Prostate gland (tissue), 2 donors: ENCODE measurements around the gene ENTPD1. TPM values are rescaled to one million over a fixed set of nuclear protein-coding genes. Genes with fewer than 3 reads are reported as not detected.
"Not testable (repeated sequence)": the region's sequence is repeated elsewhere in the genome, so short reads cannot be mapped to it uniquely, and the experiment has no call there.

Experiments used
- DNase-seq: peaks from one replicate; pipeline ENCODE4 v3.0.0-alpha.2; 2019; ENCODE audit warnings: low spot score
- H3K27ac ChIP-seq, 2 donors: fragments of 200-600 bp; sonication (generic); 2 replicates each; pipeline ENCODE4 v1.5.1; 2017 to 2019
- H3K27me3 ChIP-seq: fragments of 200-600 bp; sonication (generic); replicated peaks from 2 replicates; pipeline ENCODE4 v1.5.1; 2019; ENCODE audit not compliant: insufficient read depth
- H3K36me3 ChIP-seq, 2 donors: fragments of 200-600 bp; sonication (generic); 1 replicate in 1 of 2; 2 replicates in 1 of 2; pipeline versions ENCODE4 v1.5.1 to v1.8.1; 2017 to 2019
- H3K4me1 ChIP-seq: fragments of 200-600 bp; sonication (generic); replicated peaks from 2 replicates; pipeline ENCODE4 v1.5.1; 2019
- H3K4me3 ChIP-seq, 2 donors: fragments of 200-600 bp; sonication (generic); 2 replicates each; pipeline ENCODE4 v1.5.1; 2017 to 2019
- H3K9me3 ChIP-seq: fragments of 200-600 bp; sonication (generic); 2 replicates; pipeline ENCODE4 v1.5.1; 2017
- POLR2A ChIP-seq: fragments of 450-650 bp; IDR thresholded peaks from one replicate; pipeline ENCODE4 v1.6.1; 2016; ENCODE audit warnings: antibody characterized with exemption, mild to moderate bottlenecking
- POLR2AphosphoS5 ChIP-seq: sonication (generic); formaldehyde crosslinking; IDR thresholded peaks from one replicate; pipeline ENCODE4 v1.6.1; 2017; ENCODE audit warnings: antibody characterized with exemption
- WGBS: methylation state at CpG from one replicate; pipeline ENCODE4 v1.1.5; 2018; 5-methylcytosine and 5-hydroxymethylcytosine counted together
- intact Hi-C: fragments of 100-400 bp; cut with DNase I; formaldehyde crosslinking; loops from one replicate; pipeline ENCODE4 v1.14.2; 2022
- total RNA-seq, 2 donors: library from RNA; depleted of rRNA; stranded (reverse); fragments of >200 nt; gene quantifications; one replicate each; pipeline ENCODE4 v1.1.0, GENCODE V29; 2016
- TF ChIP-seq, protein P1 (sequence below), 4 experiments: fragments of 200-600 bp in 2 of 4; fragments of 450-650 bp in 2 of 4; sonication (generic) in 2 of 4; IDR thresholded peaks; 1 replicate in 3 of 4; 2 replicates in 1 of 4; pipeline ENCODE4 v1.5.1; 2016 to 2019; ENCODE audit warnings: antibody characterized with exemption in 4 of 4, mild to moderate bottlenecking in 2 of 4, moderate library complexity in 2 of 4

The ENTPD1 gene
- total RNA-seq, 2 donors from 2014 or later = 7.0 to 9.3 TPM

DNA sequence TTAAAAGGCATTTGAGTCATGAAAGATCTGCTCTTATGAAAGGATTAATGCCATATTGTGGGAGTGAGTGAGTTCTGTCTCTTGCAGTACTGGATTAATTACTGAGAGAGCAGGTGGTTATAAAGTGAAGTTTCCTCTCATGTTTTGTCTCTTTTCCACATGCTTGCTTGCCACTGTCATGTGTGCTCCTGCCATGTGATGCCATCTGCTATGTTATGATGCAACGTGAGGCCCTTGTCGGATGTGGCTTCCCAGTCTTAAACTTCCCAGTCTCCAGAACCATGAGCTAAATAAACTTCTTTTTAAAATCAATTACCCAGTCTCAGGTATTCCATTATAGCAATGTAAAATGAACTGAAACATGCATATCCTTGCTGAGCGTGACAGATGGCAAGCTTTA, 39.5 kb upstream of the ENTPD1 start:
- WGBS = 81% methylated on average over 3 of the region's 3 CpGs
- DNase-seq = no peak
- TF ChIP-seq POLR2AphosphoS5 (no peak), POLR2A (no peak)
- TF ChIP-seq, protein P1, sequence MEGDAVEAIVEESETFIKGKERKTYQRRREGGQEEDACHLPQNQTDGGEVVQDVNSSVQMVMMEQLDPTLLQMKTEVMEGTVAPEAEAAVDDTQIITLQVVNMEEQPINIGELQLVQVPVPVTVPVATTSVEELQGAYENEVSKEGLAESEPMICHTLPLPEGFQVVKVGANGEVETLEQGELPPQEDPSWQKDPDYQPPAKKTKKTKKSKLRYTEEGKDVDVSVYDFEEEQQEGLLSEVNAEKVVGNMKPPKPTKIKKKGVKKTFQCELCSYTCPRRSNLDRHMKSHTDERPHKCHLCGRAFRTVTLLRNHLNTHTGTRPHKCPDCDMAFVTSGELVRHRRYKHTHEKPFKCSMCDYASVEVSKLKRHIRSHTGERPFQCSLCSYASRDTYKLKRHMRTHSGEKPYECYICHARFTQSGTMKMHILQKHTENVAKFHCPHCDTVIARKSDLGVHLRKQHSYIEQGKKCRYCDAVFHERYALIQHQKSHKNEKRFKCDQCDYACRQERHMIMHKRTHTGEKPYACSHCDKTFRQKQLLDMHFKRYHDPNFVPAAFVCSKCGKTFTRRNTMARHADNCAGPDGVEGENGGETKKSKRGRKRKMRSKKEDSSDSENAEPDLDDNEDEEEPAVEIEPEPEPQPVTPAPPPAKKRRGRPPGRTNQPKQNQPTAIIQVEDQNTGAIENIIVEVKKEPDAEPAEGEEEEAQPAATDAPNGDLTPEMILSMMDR (IDR thresholded peaks at IDR 0.05) = no peak
- Histone ChIP-seq H3K4me3 (no peak overlapping the region), H3K9me3 (no peaks in the 10 kb centered on the region), H3K4me1 (no peaks in the 10 kb centered on the region), H3K27ac (no peak overlapping the region), H3K27me3 (no peaks in the 10 kb centered on the region), H3K36me3 (no peaks in the 10 kb centered on the region)
- intact Hi-C loops = no loop called here

DNA sequence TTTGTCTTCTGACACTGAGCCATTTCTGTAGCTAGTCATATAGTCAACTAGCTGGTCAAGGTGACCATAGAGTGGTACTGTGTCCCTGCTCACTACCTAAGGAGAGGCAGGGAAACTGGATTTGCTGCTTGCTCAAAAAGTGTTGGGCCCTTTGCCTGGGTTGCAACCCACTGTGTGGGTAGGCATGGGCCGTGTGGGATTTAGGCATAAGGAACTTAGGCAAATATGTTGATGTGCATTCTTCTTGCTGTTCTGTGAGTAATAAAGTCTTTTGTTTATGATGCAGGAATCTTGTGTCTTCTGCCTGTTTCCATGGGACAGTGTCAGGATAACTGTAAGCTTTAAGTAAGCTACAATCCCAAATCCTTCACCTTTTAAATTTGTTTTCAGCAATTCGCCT, 39.1 kb upstream of the ENTPD1 start:
- H3K27ac ChIP-seq = no peak overlapping the region
- H3K4me1 ChIP-seq = no peaks in the 10 kb centered on the region
- H3K36me3 ChIP-seq = no peaks in the 10 kb centered on the region
- H3K4me3 ChIP-seq = no peak overlapping the region
- DNase-seq = no peak
- WGBS = 36% methylated on average over 2 of the region's 2 CpGs
- H3K9me3 ChIP-seq = no peaks in the 10 kb centered on the region
- no peaks in the 10 kb centered on the region for H3K27me3 ChIP-seq
- no peak for TF ChIP-seq POLR2AphosphoS5
- TF ChIP-seq, protein P1 (IDR thresholded peaks at IDR 0.05) = no peak
- intact Hi-C loops = no loop called here

- 56% methylated on average over 7 of the region's 7 CpGs for WGBS
- H3K9me3 ChIP-seq, H3K36me3 ChIP-seq, H3K4me1 ChIP-seq, H3K27ac ChIP-seq, H3K4me3 ChIP-seq, H3K27me3 ChIP-seq, intact Hi-C loops: not testable (repeated sequence)
- peak; percentile 31 for DNase-seq
- peak; percentile 24 for TF ChIP-seq POLR2AphosphoS5
Observed at GRCh38 chr10:95720745-95721144, 35.2 kb upstream of the ENTPD1 start.

GRCh38 chr10:95722496-95722895, 33.5 kb upstream of the ENTPD1 start:
- H3K4me1 ChIP-seq, H3K4me3 ChIP-seq, DNase-seq, intact Hi-C loops, H3K36me3 ChIP-seq, H3K27me3 ChIP-seq, H3K27ac ChIP-seq, H3K9me3 ChIP-seq: not testable (repeated sequence)
- WGBS = 88% methylated on average over 4 of the region's 4 CpGs

DNA sequence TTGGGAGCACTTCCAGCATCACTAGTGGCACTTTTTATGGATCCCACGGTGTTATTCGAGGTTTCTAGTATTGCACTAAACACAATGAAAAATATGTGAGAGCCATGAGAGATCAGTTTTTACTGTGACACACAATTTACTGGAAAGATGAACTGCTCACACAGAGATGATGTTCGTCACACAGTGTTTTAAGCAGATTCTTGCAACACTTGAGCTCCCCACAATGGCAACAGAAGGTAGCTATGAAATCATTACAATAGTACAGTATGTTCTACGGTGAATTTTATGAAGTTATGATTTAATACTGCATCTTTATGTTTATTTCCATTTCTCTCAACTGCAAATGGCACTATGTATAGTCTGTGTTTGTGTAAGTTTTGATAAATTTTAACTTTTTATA, 27.4 kb upstream of the ENTPD1 start:
- Histone ChIP-seq H3K9me3 (no peaks in the 10 kb centered on the region), H3K36me3 (no peaks in the 10 kb centered on the region), H3K27ac (no peak overlapping the region), H3K27me3 (no peaks in the 10 kb centered on the region), H3K4me3 (no peak overlapping the region), H3K4me1 (no peaks in the 10 kb centered on the region)
- 18% methylated on average over 4 of the region's 4 CpGs for WGBS
- TF ChIP-seq POLR2AphosphoS5 (peak; percentile 20), POLR2A (no peak)
- TF ChIP-seq, protein P1 (IDR thresholded peaks at IDR 0.05) = no peak
- no peak for DNase-seq
- intact Hi-C loops = no loop called here

- Histone ChIP-seq H3K9me3 (no peaks in the 10 kb centered on the region), H3K4me1 (no peaks in the 10 kb centered on the region), H3K27me3 (no peaks in the 10 kb centered on the region), H3K27ac (no peak overlapping the region), H3K4me3 (no peak overlapping the region), H3K36me3 (no peaks in the 10 kb centered on the region)
- 64% methylated on average over 3 of the region's 3 CpGs for WGBS
- intact Hi-C loops = no loop called here
- no peak for DNase-seq
- no peak for TF ChIP-seq POLR2A
- TF ChIP-seq, protein P1 (IDR thresholded peaks at IDR 0.05) = no peak
- no peak for TF ChIP-seq POLR2AphosphoS5
Observed at GRCh38 chr10:95729323-95730055, 26.5 kb upstream of the ENTPD1 start.
